ENCODE results near the gene GMCL2.
A peak's percentile ranks its signal among the peaks of the same experiment; 100 is the strongest.
"Not testable (repeated sequence)": the region's sequence is repeated elsewhere in the genome, so short reads cannot be mapped to it uniquely, and the experiment has no call there.

Gene GMCL2

GRCh38 chr5:178187014-178187413, at the start of gene GMCL2:
GMCL2 (minus strand) TSS chr5:178187371; CDS start chr5:178187299, 72 bp downstream.
- DNase-seq = no peak

- no peak for DNase-seq
Measured at GRCh38 chr5:178236679-178237078, 49.5 kb upstream of the GMCL2 start.

DNA sequence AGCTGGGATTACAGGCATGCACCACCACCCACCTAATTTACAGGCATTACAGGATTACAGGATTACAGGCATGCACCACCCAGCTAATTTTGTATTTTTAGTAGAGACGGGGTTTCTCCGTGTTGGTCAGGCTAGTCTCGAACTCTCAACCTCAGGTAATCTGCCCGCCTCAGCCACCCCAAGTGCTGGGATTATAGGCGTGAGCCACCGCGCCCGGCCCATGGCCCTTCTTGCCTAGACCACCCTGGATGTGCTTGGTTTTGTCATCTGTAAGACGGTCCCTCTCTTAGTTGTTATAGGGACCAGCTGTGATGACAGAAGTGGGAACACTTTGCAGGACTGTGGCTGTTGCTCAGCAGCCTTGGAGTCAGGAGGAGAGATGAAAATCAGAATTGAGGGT, 49.0 kb upstream of the GMCL2 start:
- DNase-seq = no peak

DNA sequence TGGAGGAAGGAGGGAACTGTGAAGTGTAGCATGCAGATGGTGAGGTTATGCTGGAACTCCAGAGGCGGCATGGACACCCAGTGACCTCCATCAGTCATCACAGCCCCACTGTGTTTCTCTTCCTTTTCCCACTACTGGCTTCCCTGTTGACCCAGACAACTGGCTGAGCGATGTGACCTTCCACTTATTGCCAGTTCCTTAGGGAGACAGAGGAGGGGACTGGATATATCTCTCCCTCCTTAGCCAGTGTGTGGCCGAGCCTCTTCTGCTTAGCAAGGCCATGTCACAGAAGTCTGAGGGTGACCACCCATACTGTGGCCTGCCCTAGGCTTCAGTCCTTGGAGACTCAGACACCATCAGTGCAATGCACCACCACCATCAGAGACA, 48.4 kb upstream of the GMCL2 start:
- no peak for DNase-seq

DNA sequence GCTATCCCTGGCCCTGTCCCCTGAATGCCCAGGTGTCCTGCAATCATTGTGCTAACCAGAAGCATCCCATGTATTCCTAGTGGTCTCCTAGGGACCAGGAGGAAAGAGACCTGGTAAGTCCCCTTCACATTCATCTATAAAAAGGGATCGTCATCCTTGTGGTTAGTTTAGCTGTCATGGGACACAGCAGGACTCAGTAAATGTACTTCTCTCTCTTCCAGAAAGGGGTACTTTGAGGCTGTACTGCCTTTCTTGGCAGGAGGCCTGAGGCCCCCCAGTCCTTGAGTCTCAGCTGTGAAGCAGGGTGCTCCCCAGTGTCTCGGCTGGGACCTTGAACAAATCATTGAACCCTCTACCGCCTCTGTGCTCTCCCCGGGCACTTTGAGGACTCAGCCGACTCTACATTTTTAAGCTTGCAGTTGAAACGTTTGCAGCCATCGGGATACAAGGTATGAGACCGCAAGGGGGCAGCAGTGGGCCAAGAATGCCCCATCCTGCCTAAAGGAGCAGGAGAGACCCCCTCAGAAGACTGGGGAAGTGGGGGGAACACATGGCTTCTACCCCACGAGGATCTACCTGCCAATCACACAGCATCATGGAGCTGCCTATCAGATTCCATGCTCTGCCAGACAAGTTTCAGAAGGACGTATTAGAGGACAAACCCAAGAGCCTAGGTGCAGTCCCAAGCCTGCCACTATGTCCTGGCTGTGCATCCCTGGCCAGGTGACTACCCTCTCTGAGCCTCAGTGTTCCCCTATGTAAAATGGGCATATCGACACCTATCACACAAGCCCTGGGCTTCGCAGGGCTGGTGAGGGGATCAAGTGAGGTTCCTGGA, 47.8 kb upstream of the GMCL2 start:
- peak; percentile 85 for DNase-seq

DNA sequence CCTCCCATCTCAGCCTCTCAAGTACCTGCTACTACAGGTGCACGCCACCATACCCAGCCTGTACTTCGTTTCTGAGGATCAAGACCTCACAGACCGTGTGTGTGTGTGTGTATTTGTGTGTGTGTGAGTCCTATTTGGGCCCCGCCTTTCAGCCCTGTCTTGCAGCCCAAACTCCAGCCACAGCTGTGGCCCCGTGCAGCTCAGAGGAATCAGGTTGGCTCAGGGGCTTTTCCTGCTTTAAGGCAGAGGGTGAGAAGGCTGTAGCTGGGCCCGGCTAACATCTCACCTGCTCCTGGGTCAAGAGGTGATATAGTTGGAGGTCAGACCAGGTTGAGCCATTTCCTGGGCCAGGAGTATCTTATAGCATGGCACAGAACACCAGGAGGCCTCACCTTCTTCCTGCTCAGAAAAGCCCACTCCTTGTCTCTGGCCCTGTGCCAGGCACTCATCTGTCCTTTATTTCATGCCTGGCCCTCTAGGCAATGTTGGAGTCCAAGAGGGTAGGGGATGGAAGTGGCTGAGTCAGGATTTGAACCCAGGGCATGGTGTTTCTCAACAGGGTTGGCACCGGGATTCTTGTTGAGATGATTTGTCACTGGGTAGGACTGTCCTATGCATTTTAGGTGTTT, 47.1 kb upstream of the GMCL2 start:
- DNase-seq = no peak

- DNase-seq = no peak
Measured at GRCh38 chr5:178232920-178233429, 45.8 kb upstream of the GMCL2 start.

- peak; percentile 65 for DNase-seq
Measured at GRCh38 chr5:178232124-178232919, 45.2 kb upstream of the GMCL2 start, which contains the start of gene PHYKPL. PHYKPL (minus strand) TSS chr5:178232802; CDS start chr5:178232550, 252 bp downstream.

GRCh38 chr5:178231539-178232123, 44.5 kb upstream of the GMCL2 start:
- DNase-seq = no peak

GRCh38 chr5:178230879-178231538, 43.8 kb upstream of the GMCL2 start:
- no peak for DNase-seq

DNA sequence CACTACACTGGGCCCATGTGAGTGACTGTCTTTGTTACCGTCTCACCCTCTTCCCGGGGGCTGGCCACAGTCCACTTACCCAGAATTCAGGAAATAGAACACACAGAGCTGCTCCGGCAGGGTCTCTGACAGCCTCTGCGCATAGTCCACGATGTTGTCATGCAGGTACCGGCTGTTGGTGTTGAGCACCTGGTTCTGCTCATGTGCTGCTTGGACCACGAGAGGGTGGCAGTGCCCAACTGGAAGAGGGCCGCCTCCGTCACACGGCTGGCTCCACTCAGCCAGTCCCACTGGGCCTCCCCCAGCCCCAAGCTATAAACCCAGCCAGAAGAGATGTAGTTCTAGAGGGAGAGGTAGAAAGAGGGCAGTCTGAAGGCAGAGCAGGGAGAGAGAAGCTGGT, 42.7 kb upstream of the GMCL2 start:
- DNase-seq = no peak

- DNase-seq = not testable (repeated sequence)
Measured at GRCh38 chr5:178229111-178229510, 41.9 kb upstream of the GMCL2 start.

DNA sequence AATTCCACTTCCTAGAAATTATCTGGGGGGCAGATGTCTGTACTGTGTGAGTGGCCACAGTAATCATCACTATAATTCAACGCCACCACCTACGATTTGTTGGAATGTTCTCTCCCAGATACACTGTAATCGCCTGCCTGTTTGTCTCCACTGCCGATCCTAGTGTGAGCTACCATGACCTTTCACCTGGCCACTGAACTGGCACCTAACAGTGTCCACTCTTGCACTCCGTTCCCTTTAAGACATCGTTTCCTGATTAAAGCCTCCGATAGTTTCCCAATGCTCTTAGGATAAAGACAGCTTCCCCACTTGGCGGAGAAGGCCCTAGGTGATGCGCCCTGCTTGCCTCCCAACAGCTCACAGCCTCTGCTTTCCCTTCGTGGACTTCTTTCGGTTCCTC, 41.4 kb upstream of the GMCL2 start:
- no peak for DNase-seq

DNA sequence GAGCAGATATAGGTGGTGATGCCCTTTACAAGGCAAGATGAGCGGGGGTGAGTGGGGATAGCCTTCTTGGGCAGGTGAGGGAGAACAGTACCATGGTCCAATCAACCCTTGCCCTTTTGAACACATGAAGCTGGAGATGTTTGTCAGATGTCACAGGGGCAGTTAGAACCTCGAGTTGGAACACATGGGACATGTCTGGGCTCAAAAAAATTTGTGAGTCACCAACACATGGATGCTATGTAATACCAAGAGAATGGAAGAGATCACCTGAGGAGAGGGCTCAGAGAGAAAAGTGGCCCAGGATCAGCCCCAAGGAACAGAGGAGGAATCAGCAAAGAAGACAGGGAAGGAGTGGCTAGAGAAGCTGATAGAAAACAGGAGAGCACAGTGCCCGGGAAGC, 40.8 kb upstream of the GMCL2 start:
- DNase-seq = no peak

DNA sequence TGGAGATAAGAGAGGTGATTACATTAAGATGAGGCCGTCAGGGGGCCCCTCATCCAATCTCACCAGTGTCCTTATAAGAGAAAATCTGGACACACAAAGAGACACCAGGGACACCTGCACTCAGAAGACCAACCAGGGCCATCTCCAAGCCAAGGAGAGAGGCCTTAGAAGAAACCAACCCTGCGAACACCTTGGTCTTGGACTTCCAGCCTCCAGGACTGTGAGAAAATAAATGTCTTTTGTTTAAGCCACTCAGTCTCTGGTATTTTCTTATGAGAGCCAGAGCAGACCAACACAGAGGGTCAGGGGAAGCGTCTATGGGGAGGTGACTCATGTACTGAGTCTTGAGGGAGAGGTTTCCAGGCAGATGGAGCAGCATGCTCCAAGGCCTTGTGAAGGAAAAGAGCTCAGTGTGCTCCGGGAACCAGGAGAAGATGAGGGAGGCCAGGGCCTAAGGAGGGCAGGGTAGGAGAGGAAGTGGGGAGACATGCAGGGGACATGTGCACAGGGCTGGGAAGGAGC, 40.0 kb upstream of the GMCL2 start:
- no peak for DNase-seq

- no peak for DNase-seq
Measured at GRCh38 chr5:178225174-178225573, 38.0 kb upstream of the GMCL2 start.

DNA sequence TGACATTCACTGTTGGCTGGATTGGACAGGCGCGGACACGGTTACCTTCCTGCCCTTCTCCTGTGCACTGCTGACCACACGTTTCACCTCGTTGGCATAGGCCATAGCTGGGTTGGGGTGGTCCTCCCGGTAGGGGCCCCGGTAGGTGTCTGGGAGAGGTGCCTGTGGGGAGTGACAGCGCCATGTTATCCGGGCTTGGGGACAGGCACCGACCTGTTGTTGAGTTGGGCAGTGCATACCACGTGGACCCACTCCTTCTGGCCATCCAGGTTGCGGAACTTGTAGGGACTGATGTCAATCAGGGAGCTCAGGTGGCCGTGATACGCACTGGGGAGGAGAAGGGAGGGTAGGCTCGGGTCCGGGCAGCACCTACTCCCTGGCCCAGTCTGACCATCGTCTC, 37.2 kb upstream of the GMCL2 start:
- no peak for DNase-seq

GRCh38 chr5:178223828-178224335, 36.7 kb upstream of the GMCL2 start:
- no peak for DNase-seq

- no peak for DNase-seq
Measured at GRCh38 chr5:178223196-178223773, 36.1 kb upstream of the GMCL2 start.

DNA sequence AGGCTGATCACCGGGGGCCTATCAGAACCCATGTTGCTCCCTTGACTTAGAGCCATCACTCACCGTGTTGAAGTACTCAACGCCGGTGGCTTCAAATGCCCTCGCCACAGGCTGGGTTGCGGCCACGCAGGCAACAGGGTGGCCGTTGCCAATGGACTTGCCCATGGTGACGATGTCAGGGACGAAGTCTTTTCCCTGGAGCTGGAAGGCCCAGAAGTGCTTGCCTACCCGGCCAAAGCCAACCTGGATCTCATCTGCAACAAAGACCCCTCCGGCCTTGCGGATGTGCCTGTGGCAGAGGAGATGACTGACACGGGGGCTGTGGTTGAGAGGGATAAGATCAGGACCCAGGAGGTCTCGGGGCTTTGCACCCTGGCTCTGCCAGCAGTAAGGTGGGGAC, 35.1 kb upstream of the GMCL2 start:
- no peak for DNase-seq

DNA sequence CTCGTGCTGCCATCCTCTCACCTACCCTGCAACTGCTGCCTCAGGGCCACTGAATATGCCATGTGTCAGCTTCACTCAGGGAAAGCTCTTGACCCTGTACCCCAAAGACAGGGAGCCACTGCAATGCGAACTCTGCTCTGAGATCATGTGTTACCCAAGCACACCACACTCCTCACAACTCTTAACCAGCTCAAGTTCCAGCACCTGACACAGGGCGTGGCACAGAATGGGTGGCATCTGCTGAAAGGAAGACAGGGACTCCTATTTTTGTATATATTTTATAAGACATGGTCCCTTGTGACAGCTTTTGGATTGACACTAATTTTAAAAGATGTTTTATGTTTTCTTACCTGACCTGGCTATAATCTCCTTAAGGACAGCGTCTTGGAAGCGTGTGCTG, 34.7 kb upstream of the GMCL2 start:
- DNase-seq = no peak

GRCh38 chr5:178221282-178221681, 34.1 kb upstream of the GMCL2 start:
- no peak for DNase-seq

Data from activated CD8-positive, alpha-beta memory T cell treated with anti-CD3 and anti-CD28 coated beads, Interleukin-2, amount 50 U/mL, for 4 hours (primary cell).